Esophagus muscularis mucosa (tissue), 4 donors: ENCODE data around the gene ADD2. TPM values are rescaled to one million over a fixed set of nuclear protein-coding genes. Genes with fewer than 3 reads are reported as not detected.

ENCODE experiments used
- DNase-seq: peaks from one replicate; pipeline ENCODE4 v3.0.0-alpha.2; 2017; ENCODE audit errors: extremely low spot score
- H3K27ac ChIP-seq, 4 donors: fragments of 200-600 bp; sonication (generic); replicated peaks in 1 of 4; 1 replicate in 3 of 4; 2 replicates in 1 of 4; pipeline ENCODE4 v1.5.1; 2016 to 2019; ENCODE audit warnings: mild to moderate bottlenecking in 1 of 4
- H3K27me3 ChIP-seq, 4 donors: fragments of 200-600 bp; sonication (generic); one replicate each; pipeline versions ENCODE4 v1.5.1 to v1.6.0; 2016 to 2019
- H3K36me3 ChIP-seq, 4 donors: fragments of 200-600 bp; sonication (generic); one replicate each; pipeline ENCODE4 v1.5.1; 2016 to 2019
- H3K4me1 ChIP-seq, 4 donors: fragments of 200-600 bp; sonication (generic); one replicate each; pipeline ENCODE4 v1.5.1; 2016 to 2019
- H3K4me3 ChIP-seq, 4 donors: fragments of 200-600 bp; sonication (generic); 1 replicate in 2 of 4; 2 replicates in 2 of 4; pipeline ENCODE4 v1.5.1; 2016 to 2019; ENCODE audit warnings: mild to moderate bottlenecking in 4 of 4, moderate library complexity in 1 of 4
- H3K9me3 ChIP-seq, 4 donors: fragments of 200-600 bp; sonication (generic); 1 replicate in 3 of 4; 2 replicates in 1 of 4; pipeline ENCODE4 v1.5.1; 2016 to 2019
- CTCF ChIP-seq, 3 experiments: fragments of 200-600 bp in 2 of 3; fragments of 450-650 bp in 1 of 3; sonication (generic) in 2 of 3; IDR thresholded peaks; one replicate each; pipeline ENCODE4 v1.5.1; 2017 to 2019; ENCODE audit warnings: antibody characterized with exemption in 3 of 3, mild to moderate bottlenecking in 2 of 3, moderate library complexity in 1 of 3
- EP300 ChIP-seq: sonication (generic); formaldehyde crosslinking; IDR thresholded peaks from one replicate; pipeline ENCODE4 v1.6.1; 2017; ENCODE audit warnings: antibody characterized with exemption
- POLR2A ChIP-seq: fragments of 450-650 bp; IDR thresholded peaks from one replicate; pipeline ENCODE4 v1.6.1; 2017; ENCODE audit warnings: antibody characterized with exemption, moderate library complexity, mild to moderate bottlenecking, low read depth
- POLR2AphosphoS5 ChIP-seq, 2 donors: sonication (generic); formaldehyde crosslinking; IDR thresholded peaks; one replicate each; pipeline ENCODE4 v1.6.1; 2017; ENCODE audit warnings: antibody characterized with exemption in 2 of 2
- WGBS: methylation state at CpG from one replicate; pipeline ENCODE4 v1.1.5; 2018; 5-methylcytosine and 5-hydroxymethylcytosine counted together
- intact Hi-C: fragments of 100-400 bp; cut with DNase I; formaldehyde crosslinking; loops from one replicate; pipeline ENCODE4 v1.15.1; 2023
- total RNA-seq, 4 donors: library from RNA; depleted of rRNA; stranded (reverse); fragments of >200 nt; gene quantifications; one replicate each; pipeline versions ENCODE4 v1.1.0 to v1.2.1, GENCODE V29; 2016

The ADD2 gene
- total RNA-seq, 4 donors from 2014 or later: 2.5 to 8.6 (median 5.0) TPM

- Histone ChIP-seq H3K27me3 (no peaks in the 10 kb centered on the region), H3K27ac (no peak overlapping the region), H3K4me3 (no peak overlapping the region), H3K4me1 (no peaks in the 10 kb centered on the region), H3K36me3 (no peaks in the 10 kb centered on the region), H3K9me3 (no peaks in the 10 kb centered on the region)
- DNase-seq: no peak
- 88% methylated on average over 10 of the region's 10 CpGs for WGBS
- intact Hi-C loops: no loop called here
- TF ChIP-seq POLR2AphosphoS5 (IDR thresholded peaks at IDR 0.05) (no peak), EP300 (no peak), POLR2A (no peak), CTCF (IDR thresholded peaks at IDR 0.05) (no peak)
Observed at GRCh38 chr2:70663411-70663810, 104.6 kb downstream of the ADD2 start.

- WGBS: 81% methylated on average over 5 of the region's 5 CpGs
- intact Hi-C loops: no loop called here
- peak; percentile 62 for DNase-seq
- Histone ChIP-seq H3K36me3 (no peaks in the 10 kb centered on the region), H3K27me3 (peaks cover 0 to 31% (median 0%) of the 10 kb centered on the region in 4 donors), H3K9me3 (no peaks in the 10 kb centered on the region), H3K27ac (no peak overlapping the region), H3K4me3 (no peak overlapping the region), H3K4me1 (no peaks in the 10 kb centered on the region)
- TF ChIP-seq EP300 (no peak), POLR2AphosphoS5 (IDR thresholded peaks at IDR 0.05) (no peak), POLR2A (no peak), CTCF (IDR thresholded peaks at IDR 0.05) (no peak)
Observed at GRCh38 chr2:70659551-70659950, 108.4 kb downstream of the ADD2 start.

- 64% methylated on average over 2 of the region's 2 CpGs for WGBS
- Histone ChIP-seq H3K27ac (no peak overlapping the region), H3K4me3 (no peak overlapping the region), H3K4me1 (no peaks in the 10 kb centered on the region), H3K9me3 (no peaks in the 10 kb centered on the region), H3K36me3 (no peaks in the 10 kb centered on the region), H3K27me3 (peaks cover 0 to 41% (median 3%) of the 10 kb centered on the region in 4 donors)
- TF ChIP-seq CTCF (IDR thresholded peaks at IDR 0.05) (no peak), POLR2A (no peak), POLR2AphosphoS5 (IDR thresholded peaks at IDR 0.05) (no peak), EP300 (no peak)
- peak; percentile 57 for DNase-seq
- intact Hi-C loops: no loop called here
Observed at GRCh38 chr2:70658476-70658875, 109.5 kb downstream of the ADD2 start.

GRCh38 chr2:70657246-70657645, 110.8 kb downstream of the ADD2 start:
- intact Hi-C loops: no loop called here
- TF ChIP-seq POLR2A (no peak), EP300 (no peak), POLR2AphosphoS5 (IDR thresholded peaks at IDR 0.05) (no peak), CTCF (IDR thresholded peaks at IDR 0.05) (no peak)
- peaks cover 0 to 5% (median under 1%) of the 10 kb centered on the region in 4 donors for H3K9me3 ChIP-seq
- H3K27me3 ChIP-seq: peaks cover 0 to 53% (median 3%) of the 10 kb centered on the region in 4 donors
- no peaks in the 10 kb centered on the region for H3K36me3 ChIP-seq
- no peaks in the 10 kb centered on the region for H3K4me1 ChIP-seq
- H3K4me3 ChIP-seq: no peak overlapping the region
- 52% methylated on average over 5 of the region's 5 CpGs for WGBS
- DNase-seq: no peak
- no peak overlapping the region for H3K27ac ChIP-seq

- Histone ChIP-seq H3K4me3 (no peak overlapping the region), H3K27me3 (peaks cover 0 to 55% (median 3%) of the 10 kb centered on the region in 4 donors), H3K9me3 (peaks cover 0 to 9% (median 3%) of the 10 kb centered on the region in 4 donors), H3K36me3 (no peaks in the 10 kb centered on the region), H3K27ac (no peak overlapping the region), H3K4me1 (no peaks in the 10 kb centered on the region)
- peak; percentile 72 for DNase-seq
- intact Hi-C loops: no loop called here
- TF ChIP-seq EP300 (no peak), POLR2A (no peak), CTCF (IDR thresholded peaks at IDR 0.05) (no peak), POLR2AphosphoS5 (IDR thresholded peaks at IDR 0.05) (no peak)
- 79% methylated on average over 11 of the region's 11 CpGs for WGBS
Observed at GRCh38 chr2:70656421-70657010, 111.5 kb downstream of the ADD2 start.
